ENCODE results near the gene SEPTIN5. TPM values are rescaled to one million over a fixed set of nuclear protein-coding genes. Genes with fewer than 3 reads are reported as not detected.

The SEPTIN5 gene
- total and polyA plus RNA-seq, 2 experiments from 2014 or later, result 4.3 to 17.2 TPM

DNA sequence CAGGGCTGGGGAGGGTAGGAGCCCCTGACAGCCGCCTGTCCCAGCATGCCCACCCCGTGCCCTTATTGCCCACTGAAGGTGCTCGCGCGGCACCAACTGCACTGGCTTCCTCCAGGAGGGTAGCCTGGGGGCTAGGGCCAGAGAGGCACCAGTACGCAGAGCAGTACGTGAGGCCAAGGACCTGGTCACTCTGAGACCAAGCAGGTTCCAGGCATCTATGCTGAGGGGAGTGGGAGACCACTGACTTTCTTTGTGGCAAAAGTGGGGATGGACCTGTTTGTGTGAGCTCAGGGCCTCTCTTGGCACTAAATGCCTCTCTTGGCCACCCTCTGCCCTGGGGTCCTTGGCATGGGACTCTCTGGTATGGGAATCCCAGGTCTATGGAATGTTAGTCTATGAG, 19.9 kb downstream of the SEPTIN5 start (continued):
- TF ChIP-seq, protein P1, sequence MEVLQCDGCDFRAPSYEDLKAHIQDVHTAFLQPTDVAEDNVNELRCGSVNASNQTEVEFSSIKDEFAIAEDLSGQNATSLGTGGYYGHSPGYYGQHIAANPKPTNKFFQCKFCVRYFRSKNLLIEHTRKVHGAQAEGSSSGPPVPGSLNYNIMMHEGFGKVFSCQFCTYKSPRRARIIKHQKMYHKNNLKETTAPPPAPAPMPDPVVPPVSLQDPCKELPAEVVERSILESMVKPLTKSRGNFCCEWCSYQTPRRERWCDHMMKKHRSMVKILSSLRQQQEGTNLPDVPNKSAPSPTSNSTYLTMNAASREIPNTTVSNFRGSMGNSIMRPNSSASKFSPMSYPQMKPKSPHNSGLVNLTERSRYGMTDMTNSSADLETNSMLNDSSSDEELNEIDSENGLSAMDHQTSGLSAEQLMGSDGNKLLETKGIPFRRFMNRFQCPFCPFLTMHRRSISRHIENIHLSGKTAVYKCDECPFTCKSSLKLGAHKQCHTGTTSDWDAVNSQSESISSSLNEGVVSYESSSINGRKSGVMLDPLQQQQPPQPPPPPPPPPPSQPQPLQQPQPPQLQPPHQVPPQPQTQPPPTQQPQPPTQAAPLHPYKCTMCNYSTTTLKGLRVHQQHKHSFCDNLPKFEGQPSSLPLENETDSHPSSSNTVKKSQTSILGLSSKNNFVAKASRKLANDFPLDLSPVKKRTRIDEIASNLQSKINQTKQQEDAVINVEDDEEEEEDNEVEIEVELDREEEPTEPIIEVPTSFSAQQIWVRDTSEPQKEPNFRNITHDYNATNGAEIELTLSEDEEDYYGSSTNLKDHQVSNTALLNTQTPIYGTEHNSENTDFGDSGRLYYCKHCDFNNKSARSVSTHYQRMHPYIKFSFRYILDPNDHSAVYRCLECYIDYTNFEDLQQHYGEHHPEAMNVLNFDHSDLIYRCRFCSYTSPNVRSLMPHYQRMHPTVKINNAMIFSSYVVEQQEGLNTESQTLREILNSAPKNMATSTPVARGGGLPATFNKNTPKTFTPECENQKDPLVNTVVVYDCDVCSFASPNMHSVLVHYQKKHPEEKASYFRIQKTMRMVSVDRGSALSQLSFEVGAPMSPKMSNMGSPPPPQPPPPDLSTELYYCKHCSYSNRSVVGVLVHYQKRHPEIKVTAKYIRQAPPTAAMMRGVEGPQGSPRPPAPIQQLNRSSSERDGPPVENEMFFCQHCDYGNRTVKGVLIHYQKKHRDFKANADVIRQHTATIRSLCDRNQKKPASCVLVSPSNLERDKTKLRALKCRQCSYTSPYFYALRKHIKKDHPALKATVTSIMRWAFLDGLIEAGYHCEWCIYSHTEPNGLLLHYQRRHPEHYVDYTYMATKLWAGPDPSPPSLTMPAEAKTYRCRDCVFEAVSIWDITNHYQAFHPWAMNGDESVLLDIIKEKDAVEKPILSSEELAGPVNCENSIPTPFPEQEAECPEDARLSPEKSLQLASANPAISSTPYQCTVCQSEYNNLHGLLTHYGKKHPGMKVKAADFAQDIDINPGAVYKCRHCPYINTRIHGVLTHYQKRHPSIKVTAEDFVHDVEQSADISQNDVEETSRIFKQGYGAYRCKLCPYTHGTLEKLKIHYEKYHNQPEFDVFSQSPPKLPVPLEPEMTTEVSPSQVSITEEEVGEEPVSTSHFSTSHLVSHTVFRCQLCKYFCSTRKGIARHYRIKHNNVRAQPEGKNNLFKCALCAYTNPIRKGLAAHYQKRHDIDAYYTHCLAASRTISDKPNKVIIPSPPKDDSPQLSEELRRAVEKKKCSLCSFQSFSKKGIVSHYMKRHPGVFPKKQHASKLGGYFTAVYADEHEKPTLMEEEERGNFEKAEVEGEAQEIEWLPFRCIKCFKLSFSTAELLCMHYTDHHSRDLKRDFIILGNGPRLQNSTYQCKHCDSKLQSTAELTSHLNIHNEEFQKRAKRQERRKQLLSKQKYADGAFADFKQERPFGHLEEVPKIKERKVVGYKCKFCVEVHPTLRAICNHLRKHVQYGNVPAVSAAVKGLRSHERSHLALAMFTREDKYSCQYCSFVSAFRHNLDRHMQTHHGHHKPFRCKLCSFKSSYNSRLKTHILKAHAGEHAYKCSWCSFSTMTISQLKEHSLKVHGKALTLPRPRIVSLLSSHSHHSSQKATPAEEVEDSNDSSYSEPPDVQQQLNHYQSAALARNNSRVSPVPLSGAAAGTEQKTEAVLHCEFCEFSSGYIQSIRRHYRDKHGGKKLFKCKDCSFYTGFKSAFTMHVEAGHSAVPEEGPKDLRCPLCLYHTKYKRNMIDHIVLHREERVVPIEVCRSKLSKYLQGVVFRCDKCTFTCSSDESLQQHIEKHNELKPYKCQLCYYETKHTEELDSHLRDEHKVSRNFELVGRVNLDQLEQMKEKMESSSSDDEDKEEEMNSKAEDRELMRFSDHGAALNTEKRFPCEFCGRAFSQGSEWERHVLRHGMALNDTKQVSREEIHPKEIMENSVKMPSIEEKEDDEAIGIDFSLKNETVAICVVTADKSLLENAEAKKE (CRISPR knock-in tag; IDR thresholded peaks at IDR 0.05), result no peak
- TF ChIP-seq ETS1 (IDR thresholded peaks at IDR 0.05), result no peak
- TF ChIP-seq STAT1 (IDR thresholded peaks at IDR 0.05; ENCODE audit: unreplicated experiment), result no peak

DNA sequence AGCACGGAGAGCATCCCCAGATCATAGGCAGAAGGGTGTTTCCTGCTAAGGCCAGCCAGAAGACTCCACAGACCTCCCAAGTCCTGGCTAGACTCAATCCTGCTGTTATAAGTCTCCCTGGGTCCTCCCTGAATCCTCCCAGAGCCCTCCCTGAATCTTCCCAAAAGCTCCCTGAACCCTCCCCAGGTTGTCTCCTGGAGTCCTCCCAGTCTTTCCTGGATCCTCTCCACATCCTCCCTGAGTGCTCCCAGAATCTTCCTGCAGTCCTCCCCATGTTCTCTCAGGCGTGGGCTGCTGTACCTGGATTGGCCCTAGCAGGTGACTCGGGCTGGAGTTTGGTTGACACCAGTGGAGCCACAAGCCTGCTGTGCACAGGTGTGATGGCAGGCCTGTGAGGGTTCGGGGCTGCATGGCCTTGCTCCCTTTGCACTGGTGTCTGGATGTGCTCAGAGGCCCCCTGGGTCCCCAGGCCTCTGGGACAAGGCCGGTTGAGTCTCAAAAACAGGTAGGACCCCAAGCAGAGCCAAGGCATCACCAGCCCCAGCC, 20.6 kb downstream of the SEPTIN5 start:
- no peak for ATAC-seq
- no peaks in the 10 kb centered on the region for H3K27me3 ChIP-seq (ENCODE audit: insufficient read depth)
- no peak overlapping the region for H3K4me3 Mint-ChIP-seq

More for the DNA sequence above, 20.6 kb downstream of the SEPTIN5 start:
- no peaks in the 10 kb centered on the region for H3F3A ChIP-seq (replicated peaks; ENCODE audit: low read depth)
- H3K4me2 ChIP-seq, result no peak overlapping the region
- H3K27ac ChIP-seq (ENCODE audit: low read depth), result no peak overlapping the region
- H3K9me3 Mint-ChIP-seq, result no peaks in the 10 kb centered on the region
- H3K4me3 ChIP-seq, result no peak overlapping the region
- H2AFZ ChIP-seq, result no peak overlapping the region
- H3K4me1 ChIP-seq (ENCODE audit: insufficient read depth), result no peaks in the 10 kb centered on the region; the same call in 1 of the 2 replicates
- no peak for DNase-seq (ENCODE audit: low spot score)
- no peaks in the 10 kb centered on the region for H3K36me3 Mint-ChIP-seq (ENCODE audit: low read depth)
- H3K9me2 ChIP-seq (ENCODE audit: insufficient read depth), result no peaks in the 10 kb centered on the region
- no peaks in the 10 kb centered on the region for H3K36me3 ChIP-seq (ENCODE audit: insufficient read depth)
- peaks cover 6% of the 10 kb centered on the region for H3K4me1 Mint-ChIP-seq
- TF ChIP-seq, protein P2, sequence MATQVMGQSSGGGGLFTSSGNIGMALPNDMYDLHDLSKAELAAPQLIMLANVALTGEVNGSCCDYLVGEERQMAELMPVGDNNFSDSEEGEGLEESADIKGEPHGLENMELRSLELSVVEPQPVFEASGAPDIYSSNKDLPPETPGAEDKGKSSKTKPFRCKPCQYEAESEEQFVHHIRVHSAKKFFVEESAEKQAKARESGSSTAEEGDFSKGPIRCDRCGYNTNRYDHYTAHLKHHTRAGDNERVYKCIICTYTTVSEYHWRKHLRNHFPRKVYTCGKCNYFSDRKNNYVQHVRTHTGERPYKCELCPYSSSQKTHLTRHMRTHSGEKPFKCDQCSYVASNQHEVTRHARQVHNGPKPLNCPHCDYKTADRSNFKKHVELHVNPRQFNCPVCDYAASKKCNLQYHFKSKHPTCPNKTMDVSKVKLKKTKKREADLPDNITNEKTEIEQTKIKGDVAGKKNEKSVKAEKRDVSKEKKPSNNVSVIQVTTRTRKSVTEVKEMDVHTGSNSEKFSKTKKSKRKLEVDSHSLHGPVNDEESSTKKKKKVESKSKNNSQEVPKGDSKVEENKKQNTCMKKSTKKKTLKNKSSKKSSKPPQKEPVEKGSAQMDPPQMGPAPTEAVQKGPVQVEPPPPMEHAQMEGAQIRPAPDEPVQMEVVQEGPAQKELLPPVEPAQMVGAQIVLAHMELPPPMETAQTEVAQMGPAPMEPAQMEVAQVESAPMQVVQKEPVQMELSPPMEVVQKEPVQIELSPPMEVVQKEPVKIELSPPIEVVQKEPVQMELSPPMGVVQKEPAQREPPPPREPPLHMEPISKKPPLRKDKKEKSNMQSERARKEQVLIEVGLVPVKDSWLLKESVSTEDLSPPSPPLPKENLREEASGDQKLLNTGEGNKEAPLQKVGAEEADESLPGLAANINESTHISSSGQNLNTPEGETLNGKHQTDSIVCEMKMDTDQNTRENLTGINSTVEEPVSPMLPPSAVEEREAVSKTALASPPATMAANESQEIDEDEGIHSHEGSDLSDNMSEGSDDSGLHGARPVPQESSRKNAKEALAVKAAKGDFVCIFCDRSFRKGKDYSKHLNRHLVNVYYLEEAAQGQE (IDR thresholded peaks at IDR 0.05; ENCODE audit: unreplicated experiment), result no peak
- TF ChIP-seq EZH2 (IDR thresholded peaks at IDR 0.05; ENCODE audit: low read depth, unreplicated experiment) (no peak), NANOG (IDR thresholded peaks at IDR 0.05; ENCODE audit: borderline replicate concordance) (no peak), STAT1 (IDR thresholded peaks at IDR 0.05; ENCODE audit: unreplicated experiment) (no peak), CTCF (conservative IDR thresholded peaks at IDR 0.05; ENCODE audit: low read depth in 2 of 2) (no peak), CREB1 (CRISPR knock-in tag; IDR thresholded peaks at IDR 0.05; ENCODE audit: low read depth) (no peak), EZH2phosphoT487 (IDR thresholded peaks at IDR 0.05; ENCODE audit: unreplicated experiment) (no peak)
- H3K27me3 Mint-ChIP-seq (ENCODE audit: insufficient read depth, low read depth, poor library complexity), result peaks cover 23% of the 10 kb centered on the region
- no peaks in the 10 kb centered on the region for H3K79me2 ChIP-seq (replicated peaks; ENCODE audit: insufficient read depth)
- H3K27ac Mint-ChIP-seq, result no peak overlapping the region
- no peaks in the 10 kb centered on the region for H4K20me1 ChIP-seq (replicated peaks; ENCODE audit: insufficient read depth)
